SK-N-SH treated with all-trans-retinoic acid at 6 μM for 48 hours (cell line): Measurements from ENCODE around the gene IPO4.

Source experiments
- ATAC-seq: fragments of 200-7000 bp; cut with Tn5 transposase; 3 replicates; pipeline ENCODE4 v1.9.1; 2020; ENCODE audit warnings: mild to moderate bottlenecking, moderate library complexity
- BACH2 ChIP-seq: fragments of 250-450 bp; sonication (Bioruptor Pico); IDR thresholded peaks from 2 replicates; pipeline ENCODE4 v1.9.0; 2021; ENCODE audit warnings: mild to moderate bottlenecking, borderline replicate concordance
- ESRRG ChIP-seq: fragments of 250-450 bp; sonication (Bioruptor Pico); IDR thresholded peaks from 2 replicates; pipeline ENCODE4 v1.6.1; 2021; ENCODE audit warnings: mild to moderate bottlenecking
- GLIS3 ChIP-seq: fragments of 250-450 bp; sonication (Bioruptor Pico); IDR thresholded peaks from 2 replicates; pipeline ENCODE4 v1.5.0; 2020; ENCODE audit warnings: mild to moderate bottlenecking, moderate library complexity
- ISL1 ChIP-seq: fragments of 250-450 bp; sonication (Bioruptor Pico); IDR thresholded peaks from 2 replicates; pipeline ENCODE4 v2.1.2; 2022; ENCODE audit warnings: mild to moderate bottlenecking, moderate library complexity
- OSR1 ChIP-seq: fragments of 250-450 bp; sonication (Bioruptor Pico); IDR thresholded peaks from 2 replicates; pipeline ENCODE4 v1.8.0; 2022; ENCODE audit warnings: moderate library complexity, mild to moderate bottlenecking, inconsistent platforms
- PPARA ChIP-seq: fragments of 250-450 bp; sonication (Bioruptor Pico); IDR thresholded peaks from 2 replicates; pipeline ENCODE4 v1.5.0; 2020; ENCODE audit warnings: mild to moderate bottlenecking, borderline replicate concordance
- RARB ChIP-seq: fragments of 250-450 bp; sonication (Bioruptor Pico); IDR thresholded peaks from 2 replicates; pipeline ENCODE4 v1.8.0; 2021; ENCODE audit warnings: mild to moderate bottlenecking, moderate library complexity
- SNAI2 ChIP-seq: fragments of 250-450 bp; sonication (Bioruptor Pico); IDR thresholded peaks from 2 replicates; pipeline ENCODE4 v1.5.0; 2020; ENCODE audit warnings: mild to moderate bottlenecking, moderate library complexity
- TCF4 ChIP-seq: fragments of 250-450 bp; sonication (Bioruptor Pico); IDR thresholded peaks from 2 replicates; pipeline ENCODE4 v1.8.0; 2021; ENCODE audit warnings: mild to moderate bottlenecking, moderate library complexity, borderline replicate concordance
- ZC3H10 ChIP-seq: fragments of 250-450 bp; sonication (Bioruptor Pico); IDR thresholded peaks from 2 replicates; pipeline ENCODE4 v1.5.1; 2021; ENCODE audit warnings: mild to moderate bottlenecking, moderate library complexity
- ZFP30 ChIP-seq: fragments of 450-650 bp; formaldehyde crosslinking; IDR thresholded peaks from 2 replicates; pipeline ENCODE4 v1.5.0; 2022; ENCODE audit warnings: mild to moderate bottlenecking, moderate library complexity
- ZNF565 ChIP-seq: fragments of 450-650 bp; formaldehyde crosslinking; conservative IDR thresholded peaks from 2 replicates; pipeline ENCODE4 v1.5.0; 2020; ENCODE audit warnings: low read depth, mild to moderate bottlenecking, moderate library complexity
- ZNF70 ChIP-seq: fragments of 450-650 bp; formaldehyde crosslinking; IDR thresholded peaks from 2 replicates; pipeline ENCODE4 v1.5.0; 2020; ENCODE audit warnings: mild to moderate bottlenecking, moderate library complexity
- ZNF8 ChIP-seq: fragments of 450-650 bp; formaldehyde crosslinking; IDR thresholded peaks from 2 replicates; pipeline ENCODE4 v1.5.0; 2020; ENCODE audit warnings: mild to moderate bottlenecking, moderate library complexity
- TF ChIP-seq, protein P1 (sequence below): fragments of 250-450 bp; sonication (Bioruptor Pico); IDR thresholded peaks from 2 replicates; pipeline ENCODE4 v1.5.0; 2020; ENCODE audit warnings: mild to moderate bottlenecking, moderate library complexity
- TF ChIP-seq, protein P2 (sequence below): fragments of 250-450 bp; sonication (Bioruptor Pico); IDR thresholded peaks from 2 replicates; pipeline ENCODE4 v1.5.1; 2021; ENCODE audit warnings: mild to moderate bottlenecking, moderate library complexity
- TF ChIP-seq, protein P3 (sequence below): fragments of 250-450 bp; sonication (Bioruptor Pico); IDR thresholded peaks from 2 replicates; pipeline ENCODE4 v1.5.1; 2020; ENCODE audit warnings: low read depth, mild to moderate bottlenecking, moderate library complexity
- TF ChIP-seq, protein P4 (sequence below): fragments of 250-450 bp; sonication (Bioruptor Pico); IDR thresholded peaks from 2 replicates; pipeline ENCODE4 v1.8.0; 2021; ENCODE audit warnings: low read depth, mild to moderate bottlenecking, moderate library complexity, borderline replicate concordance
- TF ChIP-seq, protein P5 (sequence below): fragments of 250-450 bp; sonication (Bioruptor Pico); IDR thresholded peaks from 2 replicates; pipeline ENCODE4 v1.8.0; 2020; ENCODE audit warnings: mild to moderate bottlenecking, moderate library complexity, borderline replicate concordance

Gene IPO4

DNA sequence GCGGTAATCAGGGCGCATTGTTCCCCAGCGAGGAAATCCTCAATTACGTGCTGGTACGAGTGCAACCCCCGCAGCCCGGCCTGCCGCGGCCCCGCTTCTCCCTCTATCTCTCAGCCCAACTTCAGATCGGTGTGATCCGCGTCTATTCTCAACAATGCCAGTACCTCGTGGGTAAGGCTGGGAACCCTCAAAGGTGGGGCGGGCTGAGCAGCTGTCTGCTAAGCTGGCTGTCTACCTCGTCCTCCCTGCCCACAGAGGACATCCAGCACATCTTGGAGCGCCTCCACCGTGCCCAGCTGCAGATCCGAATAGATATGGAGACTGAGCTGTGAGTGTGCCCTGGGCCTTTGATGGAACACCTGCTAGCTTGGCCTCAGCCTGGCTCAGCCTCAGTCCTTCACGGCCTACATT lies 15.7 kb downstream of the IPO4 start:
- TF ChIP-seq, protein P1, sequence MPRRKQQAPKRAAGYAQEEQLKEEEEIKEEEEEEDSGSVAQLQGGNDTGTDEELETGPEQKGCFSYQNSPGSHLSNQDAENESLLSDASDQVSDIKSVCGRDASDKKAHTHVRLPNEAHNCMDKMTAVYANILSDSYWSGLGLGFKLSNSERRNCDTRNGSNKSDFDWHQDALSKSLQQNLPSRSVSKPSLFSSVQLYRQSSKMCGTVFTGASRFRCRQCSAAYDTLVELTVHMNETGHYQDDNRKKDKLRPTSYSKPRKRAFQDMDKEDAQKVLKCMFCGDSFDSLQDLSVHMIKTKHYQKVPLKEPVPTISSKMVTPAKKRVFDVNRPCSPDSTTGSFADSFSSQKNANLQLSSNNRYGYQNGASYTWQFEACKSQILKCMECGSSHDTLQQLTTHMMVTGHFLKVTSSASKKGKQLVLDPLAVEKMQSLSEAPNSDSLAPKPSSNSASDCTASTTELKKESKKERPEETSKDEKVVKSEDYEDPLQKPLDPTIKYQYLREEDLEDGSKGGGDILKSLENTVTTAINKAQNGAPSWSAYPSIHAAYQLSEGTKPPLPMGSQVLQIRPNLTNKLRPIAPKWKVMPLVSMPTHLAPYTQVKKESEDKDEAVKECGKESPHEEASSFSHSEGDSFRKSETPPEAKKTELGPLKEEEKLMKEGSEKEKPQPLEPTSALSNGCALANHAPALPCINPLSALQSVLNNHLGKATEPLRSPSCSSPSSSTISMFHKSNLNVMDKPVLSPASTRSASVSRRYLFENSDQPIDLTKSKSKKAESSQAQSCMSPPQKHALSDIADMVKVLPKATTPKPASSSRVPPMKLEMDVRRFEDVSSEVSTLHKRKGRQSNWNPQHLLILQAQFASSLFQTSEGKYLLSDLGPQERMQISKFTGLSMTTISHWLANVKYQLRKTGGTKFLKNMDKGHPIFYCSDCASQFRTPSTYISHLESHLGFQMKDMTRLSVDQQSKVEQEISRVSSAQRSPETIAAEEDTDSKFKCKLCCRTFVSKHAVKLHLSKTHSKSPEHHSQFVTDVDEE (CRISPR knock-in tag) = no peak
- no peak for TF ChIP-seq ZNF70 (CRISPR knock-in tag)
- no peak for TF ChIP-seq ESRRG (CRISPR knock-in tag)
- ATAC-seq = no peak

DNA sequence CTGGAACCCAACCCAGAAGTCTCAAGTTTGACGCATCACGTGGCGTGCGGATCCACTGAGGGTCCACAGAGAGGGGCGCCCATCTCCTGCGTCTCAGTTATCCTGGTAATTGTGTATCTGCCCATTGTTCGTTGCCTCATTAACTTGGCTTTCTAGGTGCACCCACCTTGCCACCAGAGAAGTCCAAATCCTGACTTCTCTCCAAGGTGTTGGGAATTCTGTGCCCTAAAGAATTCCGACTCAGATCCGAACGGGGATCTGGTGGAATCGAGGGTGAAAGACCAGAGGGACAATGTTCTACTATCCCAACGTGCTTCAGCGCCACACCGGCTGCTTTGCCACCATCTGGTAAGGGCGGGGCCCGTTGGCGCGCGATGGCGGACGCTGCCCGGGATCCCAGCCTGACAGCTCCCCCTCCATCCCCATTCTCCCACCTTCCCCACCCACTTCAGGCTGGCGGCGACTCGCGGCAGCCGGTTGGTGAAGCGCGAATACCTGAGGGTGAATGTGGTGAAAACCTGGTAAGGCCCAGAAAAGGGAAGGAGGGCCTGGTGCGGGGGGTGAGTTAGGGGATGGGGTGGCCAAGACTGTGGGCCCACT lies 16.3 kb downstream of the IPO4 start:
- no peak; the same call in none of the 3 replicates for ATAC-seq

More for the DNA sequence above, 16.3 kb downstream of the IPO4 start:
- TF ChIP-seq RARB (CRISPR knock-in tag) (no peak), ISL1 (CRISPR knock-in tag) (no peak), ZFP30 (CRISPR knock-in tag) (no peak), BACH2 (CRISPR knock-in tag) (no peak), GLIS3 (no peak), ESRRG (CRISPR knock-in tag) (no peak), ZNF565 (CRISPR knock-in tag) (no peak), OSR1 (CRISPR knock-in tag) (no peak), ZC3H10 (no peak), PPARA (CRISPR knock-in tag) (no peak), ZNF70 (CRISPR knock-in tag) (no peak), ZNF8 (CRISPR knock-in tag) (no peak), TCF4 (CRISPR knock-in tag) (no peak), SNAI2 (CRISPR knock-in tag) (no peak)
- TF ChIP-seq, protein P1 (CRISPR knock-in tag) = no peak
- TF ChIP-seq, protein P2, sequence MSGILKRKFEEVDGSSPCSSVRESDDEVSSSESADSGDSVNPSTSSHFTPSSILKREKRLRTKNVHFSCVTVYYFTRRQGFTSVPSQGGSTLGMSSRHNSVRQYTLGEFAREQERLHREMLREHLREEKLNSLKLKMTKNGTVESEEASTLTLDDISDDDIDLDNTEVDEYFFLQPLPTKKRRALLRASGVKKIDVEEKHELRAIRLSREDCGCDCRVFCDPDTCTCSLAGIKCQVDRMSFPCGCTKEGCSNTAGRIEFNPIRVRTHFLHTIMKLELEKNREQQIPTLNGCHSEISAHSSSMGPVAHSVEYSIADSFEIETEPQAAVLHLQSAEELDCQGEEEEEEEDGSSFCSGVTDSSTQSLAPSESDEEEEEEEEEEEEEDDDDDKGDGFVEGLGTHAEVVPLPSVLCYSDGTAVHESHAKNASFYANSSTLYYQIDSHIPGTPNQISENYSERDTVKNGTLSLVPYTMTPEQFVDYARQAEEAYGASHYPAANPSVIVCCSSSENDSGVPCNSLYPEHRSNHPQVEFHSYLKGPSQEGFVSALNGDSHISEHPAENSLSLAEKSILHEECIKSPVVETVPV = no peak
- TF ChIP-seq, protein P3, sequence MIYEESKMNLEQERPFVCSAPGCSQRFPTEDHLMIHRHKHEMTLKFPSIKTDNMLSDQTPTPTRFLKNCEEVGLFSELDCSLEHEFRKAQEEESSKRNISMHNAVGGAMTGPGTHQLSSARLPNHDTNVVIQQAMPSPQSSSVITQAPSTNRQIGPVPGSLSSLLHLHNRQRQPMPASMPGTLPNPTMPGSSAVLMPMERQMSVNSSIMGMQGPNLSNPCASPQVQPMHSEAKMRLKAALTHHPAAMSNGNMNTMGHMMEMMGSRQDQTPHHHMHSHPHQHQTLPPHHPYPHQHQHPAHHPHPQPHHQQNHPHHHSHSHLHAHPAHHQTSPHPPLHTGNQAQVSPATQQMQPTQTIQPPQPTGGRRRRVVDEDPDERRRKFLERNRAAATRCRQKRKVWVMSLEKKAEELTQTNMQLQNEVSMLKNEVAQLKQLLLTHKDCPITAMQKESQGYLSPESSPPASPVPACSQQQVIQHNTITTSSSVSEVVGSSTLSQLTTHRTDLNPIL (CRISPR knock-in tag) = no peak
- TF ChIP-seq, protein P4, sequence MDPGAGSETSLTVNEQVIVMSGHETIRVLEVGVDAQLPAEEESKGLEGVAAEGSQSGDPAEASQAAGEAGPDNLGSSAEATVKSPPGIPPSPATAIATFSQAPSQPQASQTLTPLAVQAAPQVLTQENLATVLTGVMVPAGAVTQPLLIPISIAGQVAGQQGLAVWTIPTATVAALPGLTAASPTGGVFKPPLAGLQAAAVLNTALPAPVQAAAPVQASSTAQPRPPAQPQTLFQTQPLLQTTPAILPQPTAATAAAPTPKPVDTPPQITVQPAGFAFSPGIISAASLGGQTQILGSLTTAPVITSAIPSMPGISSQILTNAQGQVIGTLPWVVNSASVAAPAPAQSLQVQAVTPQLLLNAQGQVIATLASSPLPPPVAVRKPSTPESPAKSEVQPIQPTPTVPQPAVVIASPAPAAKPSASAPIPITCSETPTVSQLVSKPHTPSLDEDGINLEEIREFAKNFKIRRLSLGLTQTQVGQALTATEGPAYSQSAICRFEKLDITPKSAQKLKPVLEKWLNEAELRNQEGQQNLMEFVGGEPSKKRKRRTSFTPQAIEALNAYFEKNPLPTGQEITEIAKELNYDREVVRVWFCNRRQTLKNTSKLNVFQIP = no peak
- TF ChIP-seq, protein P5, sequence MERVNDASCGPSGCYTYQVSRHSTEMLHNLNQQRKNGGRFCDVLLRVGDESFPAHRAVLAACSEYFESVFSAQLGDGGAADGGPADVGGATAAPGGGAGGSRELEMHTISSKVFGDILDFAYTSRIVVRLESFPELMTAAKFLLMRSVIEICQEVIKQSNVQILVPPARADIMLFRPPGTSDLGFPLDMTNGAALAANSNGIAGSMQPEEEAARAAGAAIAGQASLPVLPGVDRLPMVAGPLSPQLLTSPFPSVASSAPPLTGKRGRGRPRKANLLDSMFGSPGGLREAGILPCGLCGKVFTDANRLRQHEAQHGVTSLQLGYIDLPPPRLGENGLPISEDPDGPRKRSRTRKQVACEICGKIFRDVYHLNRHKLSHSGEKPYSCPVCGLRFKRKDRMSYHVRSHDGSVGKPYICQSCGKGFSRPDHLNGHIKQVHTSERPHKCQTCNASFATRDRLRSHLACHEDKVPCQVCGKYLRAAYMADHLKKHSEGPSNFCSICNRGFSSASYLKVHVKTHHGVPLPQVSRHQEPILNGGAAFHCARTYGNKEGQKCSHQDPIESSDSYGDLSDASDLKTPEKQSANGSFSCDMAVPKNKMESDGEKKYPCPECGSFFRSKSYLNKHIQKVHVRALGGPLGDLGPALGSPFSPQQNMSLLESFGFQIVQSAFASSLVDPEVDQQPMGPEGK (CRISPR knock-in tag) = no peak
